ENCODE results near the gene HOXA13.

The HOXA13 gene

DNA sequence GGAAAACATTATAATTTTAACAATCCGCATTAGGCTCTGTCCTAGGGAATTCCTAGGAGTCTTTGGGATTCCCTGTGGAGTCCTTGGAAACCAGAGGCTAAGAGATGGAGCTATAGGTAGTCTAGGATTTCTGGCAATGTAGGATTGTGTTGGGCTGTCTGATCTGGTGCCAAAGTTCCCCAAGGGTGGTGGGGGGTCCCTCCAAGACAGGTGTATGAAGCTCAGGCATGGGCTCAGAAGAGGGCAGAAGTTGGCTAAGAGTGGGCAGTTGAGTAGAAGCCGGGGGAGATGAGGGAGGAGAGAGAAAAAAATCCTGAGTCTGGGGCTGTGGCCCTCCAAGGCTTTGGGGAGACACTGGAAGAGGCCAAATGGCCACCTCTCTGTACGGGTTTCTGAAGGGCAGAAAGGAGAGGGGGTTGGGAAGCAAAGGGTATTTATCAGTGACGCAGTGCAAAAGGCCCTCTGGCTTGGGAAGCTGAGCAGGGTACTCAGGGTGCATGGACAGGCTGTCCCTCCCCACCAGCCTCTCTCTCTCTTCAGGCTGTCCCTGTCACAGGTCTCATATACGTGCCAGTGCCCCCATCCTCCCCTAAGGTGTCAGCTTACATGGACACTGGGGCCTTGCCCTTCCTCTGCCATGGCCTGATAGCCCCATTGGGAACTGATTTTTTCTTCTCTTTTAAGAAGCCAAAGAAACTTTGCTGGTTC lies 53.2 kb downstream of the HOXA13 start:
- DNase-seq: no peak

DNA sequence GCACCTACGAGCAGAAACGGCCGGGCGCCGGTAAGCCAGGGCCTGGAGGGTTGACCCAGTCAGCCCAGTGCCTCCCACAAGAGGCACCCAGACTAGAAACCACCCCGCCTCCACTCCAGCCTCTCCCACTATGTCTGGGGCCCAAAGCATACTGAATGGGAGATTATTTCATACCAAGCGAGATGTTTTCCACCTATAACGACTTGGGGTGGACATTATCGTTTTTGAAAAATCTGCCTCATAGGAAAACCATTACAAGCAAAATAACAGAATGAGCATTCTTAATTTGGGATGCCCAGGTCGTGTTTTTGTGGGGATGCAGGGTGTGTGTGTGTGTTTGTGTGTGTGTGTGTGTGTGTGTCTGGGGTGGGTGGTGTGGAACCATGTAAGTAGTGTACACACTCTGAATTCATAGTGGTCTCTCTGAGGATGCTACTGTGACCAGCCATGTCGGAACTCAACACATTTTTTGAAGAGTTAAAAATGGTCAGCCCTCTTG lies 53.9 kb downstream of the HOXA13 start:
- no peak for DNase-seq

DNA sequence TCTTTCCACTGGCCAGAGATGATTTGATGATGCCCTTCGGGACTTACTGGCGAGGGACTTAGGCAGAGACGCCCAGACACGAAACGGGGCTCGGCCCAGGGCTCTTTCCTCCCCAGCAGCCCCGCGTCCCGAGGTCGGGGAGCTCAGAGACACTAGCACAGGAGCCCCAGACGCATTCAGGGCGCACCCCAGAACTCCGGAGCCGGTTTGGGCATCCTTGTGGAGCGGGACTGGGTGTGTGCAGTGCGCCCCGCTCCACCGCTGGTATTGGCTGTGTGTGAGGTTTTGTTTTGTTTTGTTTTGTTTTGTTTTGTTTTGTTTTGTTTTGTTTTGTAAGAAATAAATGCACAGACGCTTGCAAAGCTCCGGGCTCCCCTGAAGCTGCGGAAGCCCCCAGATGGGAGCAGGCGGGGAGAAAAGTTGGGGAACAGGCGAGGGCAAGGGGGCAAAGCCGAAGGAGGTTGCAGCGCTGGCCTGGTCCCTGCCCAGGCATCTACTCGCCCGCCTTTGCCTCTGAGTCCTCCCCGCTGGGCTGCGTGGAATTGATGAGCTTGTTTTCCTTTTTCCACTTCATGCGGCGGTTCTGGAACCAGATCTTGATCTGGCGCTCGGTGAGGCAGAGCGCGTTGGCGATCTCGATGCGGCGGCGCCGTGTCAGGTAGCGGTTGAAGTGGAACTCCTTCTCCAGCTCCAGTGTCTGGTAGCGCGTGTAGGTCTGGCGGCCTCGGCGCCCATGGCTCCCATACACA lies 54.6 kb downstream of the HOXA13 start:
- DNase-seq: no peak

DNA sequence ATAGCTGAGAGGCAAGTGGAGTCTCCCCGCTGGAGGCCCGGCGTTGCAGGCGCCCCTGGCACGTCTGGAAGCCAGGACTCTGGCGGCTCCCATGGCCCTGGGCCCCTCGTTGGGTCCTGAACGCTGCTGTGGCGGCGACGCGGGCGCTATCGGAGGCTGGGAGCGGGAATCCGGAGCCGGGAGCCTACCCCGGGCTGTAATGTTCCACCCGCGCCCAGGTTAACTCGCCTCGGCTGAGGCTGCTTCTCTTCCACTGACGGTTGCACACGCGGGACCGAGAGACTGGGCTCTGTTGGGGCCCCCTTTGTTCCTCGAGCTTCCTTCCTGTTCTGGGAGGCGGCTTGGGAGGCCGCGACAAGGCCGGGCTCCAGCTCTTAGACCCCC lies 55.1 kb downstream of the HOXA13 start:
- DNase-seq: no peak
